Fibroblast of upper back skin (primary cell): ENCODE results near the gene KCNJ16.
A peak's percentile ranks its signal among the peaks of the same experiment; 100 is the strongest.

Source experiments
- DNase-seq: peaks from one replicate; pipeline ENCODE4 v3.0.0-alpha.2; 2013

The KCNJ16 gene

GRCh38 chr17:70099294-70099693 is 24.3 kb downstream of the KCNJ16 start:
- no peak for DNase-seq

- no peak for DNase-seq
Observed at GRCh38 chr17:70099884-70100283, 24.9 kb downstream of the KCNJ16 start.

GRCh38 chr17:70100983-70101382 is 26.0 kb downstream of the KCNJ16 start:
- DNase-seq: no peak

GRCh38 chr17:70102531-70102930 is 27.5 kb downstream of the KCNJ16 start:
- no peak for DNase-seq

- DNase-seq: no peak
Observed at GRCh38 chr17:70104791-70105523, 29.9 kb downstream of the KCNJ16 start.

GRCh38 chr17:70105641-70106040 is 30.6 kb downstream of the KCNJ16 start:
- DNase-seq: no peak

- no peak for DNase-seq
Observed at GRCh38 chr17:70106551-70106950, 31.5 kb downstream of the KCNJ16 start.

GRCh38 chr17:70107441-70107840 is 32.4 kb downstream of the KCNJ16 start:
- DNase-seq: no peak

- DNase-seq: peak; percentile 18
Observed at GRCh38 chr17:70107904-70108565, 33.0 kb downstream of the KCNJ16 start.

GRCh38 chr17:70109497-70109896 is 34.5 kb downstream of the KCNJ16 start:
- DNase-seq: no peak

GRCh38 chr17:70110443-70110880 is 35.4 kb downstream of the KCNJ16 start:
- DNase-seq: peak; percentile 14

GRCh38 chr17:70111201-70111600 is 36.2 kb downstream of the KCNJ16 start:
- no peak for DNase-seq

GRCh38 chr17:70114405-70114804 is 39.4 kb downstream of the KCNJ16 start:
- DNase-seq: no peak

GRCh38 chr17:70115126-70115525 is 40.1 kb downstream of the KCNJ16 start:
- DNase-seq: no peak

- no peak for DNase-seq
Observed at GRCh38 chr17:70116919-70117318, 41.9 kb downstream of the KCNJ16 start.

- no peak for DNase-seq
Observed at GRCh38 chr17:70119545-70119944, 44.5 kb downstream of the KCNJ16 start.

GRCh38 chr17:70119983-70120382 is 45.0 kb downstream of the KCNJ16 start:
- no peak for DNase-seq

- no peak for DNase-seq
Observed at GRCh38 chr17:70120425-70120824, 45.4 kb downstream of the KCNJ16 start.

GRCh38 chr17:70121126-70121525 is 46.1 kb downstream of the KCNJ16 start:
- DNase-seq: no peak

- DNase-seq: no peak
Observed at GRCh38 chr17:70123193-70123592, 48.2 kb downstream of the KCNJ16 start.

- no peak for DNase-seq
Observed at GRCh38 chr17:70124723-70125122, 49.7 kb downstream of the KCNJ16 start.

GRCh38 chr17:70127221-70127873 is 52.3 kb downstream of the KCNJ16 start:
- DNase-seq: no peak

GRCh38 chr17:70128727-70129238 is 53.8 kb downstream of the KCNJ16 start:
- no peak for DNase-seq

- no peak for DNase-seq
Observed at GRCh38 chr17:70130289-70130688, 55.3 kb downstream of the KCNJ16 start.
